ENCODE results near the gene GTF2H3. TPM values are rescaled to one million over a fixed set of nuclear protein-coding genes. Genes with fewer than 3 reads are reported as not detected.

Gene GTF2H3
- total and polyA plus RNA-seq, 10 of the 15 experiments (the other 5 are each of a cell fraction or from before 2014, with no cell fraction given) = 20.6 to 62.9 (median 34.7) TPM

- TF ChIP-seq REST (IDR thresholded peaks at IDR 0.05; ENCODE audit: low read depth, low read length) (no peak), ZNF217 (IDR thresholded peaks at IDR 0.05) (no peak), POLR2AphosphoS5 (IDR thresholded peaks at IDR 0.05; ENCODE audit: low read length) (peak; percentile 99), RBBP5 (conservative IDR thresholded peaks at IDR 0.05) (no peak), RAD51 (IDR thresholded peaks at IDR 0.05) (no peak), CTCF (IDR thresholded peaks at IDR 0.05 in 2 of 3, conservative IDR thresholded peaks at IDR 0.05 in 1 of 3; ENCODE audit: control insufficient read depth in 2 of 3, extremely low read depth in 1 of 3, insufficient read depth in 1 of 3, low read depth in 3 of 3, low read length in 3 of 3) (no peak), TBL1XR1 (IDR thresholded peaks at IDR 0.05; ENCODE audit: low read depth, low read length) (0 out of 2 replicates have a peak, but pooled peaks have one; percentile 49), MLLT1 (IDR thresholded peaks at IDR 0.05) (peak; percentile 80), FOS (IDR thresholded peaks at IDR 0.05; ENCODE audit: borderline replicate concordance, extremely low read depth, insufficient read length) (no peak), ZNF24 (IDR thresholded peaks at IDR 0.05) (peak; percentile 33; the same call in 1 of the 2 replicates), BCL11A (IDR thresholded peaks at IDR 0.05; ENCODE audit: low read depth, low read length) (0 out of 2 replicates have a peak, but pooled peaks have one; percentile 3), ZNF274 (IDR thresholded peaks at IDR 0.05; ENCODE audit: insufficient read depth, insufficient read length) (no peak), RCOR1 (conservative IDR thresholded peaks at IDR 0.05; ENCODE audit: low read depth, low read length) (no peak), SPI1 (IDR thresholded peaks at IDR 0.05; ENCODE audit: borderline replicate concordance, insufficient read depth, low read depth, low read length) (peak; percentile 77), SMC3 (IDR thresholded peaks at IDR 0.05; ENCODE audit: borderline replicate concordance, low read length) (no peak), NFYB (IDR thresholded peaks at IDR 0.05; ENCODE audit: insufficient read depth, low read depth, low read length) (0 out of 2 replicates have a peak, but pooled peaks have one; percentile 16), CEBPB (IDR thresholded peaks at IDR 0.05; ENCODE audit: borderline replicate concordance in 1 of 2, low read depth in 2 of 2, low read length in 2 of 2) (no peak), RAD21 (IDR thresholded peaks at IDR 0.05; ENCODE audit: insufficient read depth, low read depth, low read length) (no peak; the same call in 1 of the 2 replicates), MTA3 (IDR thresholded peaks at IDR 0.05; ENCODE audit: borderline replicate concordance, low read length) (no peak), SREBF2 (IDR thresholded peaks at IDR 0.05; ENCODE audit: low read length) (peak; percentile 65)
Measured at GRCh38 chr12:123633379-123634141, at the start of gene GTF2H3, which contains the start of gene EIF2B1 (continued).
